Measurements from ENCODE around the gene TGFB1. TPM values are rescaled to one million over a fixed set of nuclear protein-coding genes. Genes with fewer than 3 reads are reported as not detected.

Gene TGFB1
- total and polyA plus RNA-seq, 2 of the 13 experiments (the other 11 are each of a cell fraction or from before 2014, with no cell fraction given), result 4.1 to 5.4 TPM

GRCh38 chr19:41395355-41395754 lies 41.6 kb upstream of the TGFB1 start (continued):
- TF ChIP-seq ATF3 (CRISPR knock-in tag; IDR thresholded peaks at IDR 0.05) (no peak), ZNF75D (CRISPR knock-in tag; IDR thresholded peaks at IDR 0.05; ENCODE audit: borderline replicate concordance) (no peak), USF2 (IDR thresholded peaks at IDR 0.05; ENCODE audit: low read depth, low read length) (no peak), USF2 (CRISPR knock-in tag; IDR thresholded peaks at IDR 0.05; ENCODE audit: borderline replicate concordance) (no peak)

- no TSS peak for BruUV-seq (replicated peaks)
- Histone ChIP-seq H3K36me3 (replicated peaks in 1 of 2; ENCODE audit: control insufficient read depth in 1 of 2, insufficient read depth in 2 of 2, low read length in 2 of 2) (peaks cover 17 to 29% of the 10 kb centered on the region in 2 experiments; a peak in 4 of 5 replicates), H3K4me2 (ENCODE audit: low read depth, low read length) (no peak overlapping the region), H3K4me3 (replicated peaks in 1 of 3; ENCODE audit: insufficient read depth in 1 of 3, low read depth in 2 of 3, low read length in 3 of 3) (no peak overlapping the region), H3K9me3 (ENCODE audit: low read length) (no peaks in the 10 kb centered on the region), H3K27ac (ENCODE audit: extremely low read length, insufficient read depth, low read length) (peak overlapping the region; percentile 12), H4K20me1 (ENCODE audit: insufficient read depth, low read length) (no peaks in the 10 kb centered on the region), H3K4me1 (ENCODE audit: insufficient read depth, low read length) (peaks cover 22% of the 10 kb centered on the region), H3K27me3 (ENCODE audit: control insufficient read depth in 1 of 2, insufficient read depth in 2 of 2, low read length in 2 of 2) (no peaks in the 10 kb centered on the region; a peak in 1 of 5 replicates), H3K79me2 (ENCODE audit: insufficient read depth, low read length) (peaks cover 16% of the 10 kb centered on the region), H3K9ac (ENCODE audit: insufficient read depth, low read depth, low read length) (no peak overlapping the region), H2AFZ (ENCODE audit: low read length) (no peak overlapping the region)
- ChIA-PET CTCF (ENCODE audit: low intra/inter-chr PET ratio, low total read pairs) (no interaction called here), POLR2A (interaction anchor here (1.7 kb wide), 1 partner anchor 17 kb away, joined by 6 read pairs; no protein-coding TSS in a partner anchor)
- DNase-seq (ENCODE audit: low spot score) (no peak), ATAC-seq (no peak), FAIRE-seq (no peak)
- WGBS (ENCODE audit: low lambda C conversion rate), result 84% methylated on average over 7 of the region's 12 CpGs
- intact Hi-C loops (cut with micrococcal nuclease; ENCODE audit: unreplicated experiment), result no loop called here
- in situ Hi-C loops (cut with HindIII; ENCODE audit: extremely low pct_ligation_motif_present, low pct_unique_long_range_greater_than_20kb), result no loop called here
- TF ChIP-seq HNF4A (CRISPR knock-in tag; IDR thresholded peaks at IDR 0.05) (no peak), GRHL1 (CRISPR knock-in tag; conservative IDR thresholded peaks at IDR 0.05) (no peak), RXRB (CRISPR knock-in tag; IDR thresholded peaks at IDR 0.05; ENCODE audit: borderline replicate concordance) (peak; percentile 28; the same call in 1 of the 2 replicates), ZBTB44 (CRISPR knock-in tag; IDR thresholded peaks at IDR 0.05) (no peak), RXRA (CRISPR knock-in tag; IDR thresholded peaks at IDR 0.05) (peak; percentile 64; the same call in 1 of the 2 replicates), NCOR1 (IDR thresholded peaks at IDR 0.05; ENCODE audit: borderline replicate concordance, low read length) (no peak), THRA (CRISPR knock-in tag; IDR thresholded peaks at IDR 0.05; ENCODE audit: borderline replicate concordance) (peak; percentile 84; the same call in 1 of the 2 replicates), ZZZ3 (CRISPR knock-in tag; IDR thresholded peaks at IDR 0.05; ENCODE audit: borderline replicate concordance) (no peak), RARA (CRISPR knock-in tag; IDR thresholded peaks at IDR 0.05) (0 out of 2 replicates have a peak, but pooled peaks have one; percentile 13)
These were observed 39.1 kb upstream of the TGFB1 start for GRCh38 chr19:41392775-41393174.

Data from HepG2 (cell line).